Left forelimb (tissue), 1 donor: ENCODE measurements around the gene DHCR7.
"Not testable (repeated sequence)": the region's sequence is repeated elsewhere in the genome, so short reads cannot be mapped to it uniquely, and the experiment has no call there.

Experiments
- DNase-seq: peaks from one replicate; pipeline ENCODE4 v3.0.0-alpha.2; 2018; ENCODE audit warnings: low spot score

The DHCR7 gene

DNA sequence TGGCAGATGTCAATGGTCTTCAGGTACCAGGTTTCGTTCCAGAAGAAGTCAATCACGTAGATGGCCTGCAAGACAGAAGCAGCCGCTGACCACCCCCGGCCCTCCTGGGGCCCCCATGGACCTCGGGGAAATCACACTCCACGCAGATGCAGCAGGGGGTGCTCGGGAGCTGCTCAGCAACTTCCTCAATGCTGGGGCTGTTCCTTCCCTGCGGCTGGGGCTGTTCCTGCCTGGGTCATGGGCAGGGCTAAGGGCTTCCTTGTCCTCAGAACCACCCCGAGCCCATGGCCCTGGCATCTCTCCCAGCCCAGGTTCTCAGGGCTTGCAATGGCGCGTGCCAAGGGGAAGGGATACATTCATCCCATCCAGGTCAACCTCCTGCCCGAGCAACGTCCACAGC, 10.3 kb downstream of the DHCR7 start:
- no peak for DNase-seq

DNA sequence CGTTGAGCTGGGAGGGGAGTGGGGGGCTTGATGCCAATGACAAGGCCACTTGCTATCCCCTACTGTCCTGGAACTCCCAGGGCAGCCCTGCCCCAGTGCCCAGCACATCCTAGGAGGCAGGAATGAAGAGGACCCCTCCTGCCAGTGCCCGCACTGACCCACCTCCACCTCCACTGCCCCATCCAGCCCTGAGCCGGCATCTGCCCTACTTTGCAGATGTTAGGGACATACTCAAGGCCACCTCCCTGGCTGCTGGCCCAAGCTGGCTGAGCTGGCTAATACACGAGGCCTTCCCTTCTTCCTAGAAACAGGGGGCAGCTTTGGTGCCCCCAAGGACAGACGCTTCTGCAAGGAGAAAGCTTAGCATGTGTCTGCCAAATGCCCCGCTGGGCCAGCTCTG, 10.8 kb downstream of the DHCR7 start:
- no peak for DNase-seq

DNA sequence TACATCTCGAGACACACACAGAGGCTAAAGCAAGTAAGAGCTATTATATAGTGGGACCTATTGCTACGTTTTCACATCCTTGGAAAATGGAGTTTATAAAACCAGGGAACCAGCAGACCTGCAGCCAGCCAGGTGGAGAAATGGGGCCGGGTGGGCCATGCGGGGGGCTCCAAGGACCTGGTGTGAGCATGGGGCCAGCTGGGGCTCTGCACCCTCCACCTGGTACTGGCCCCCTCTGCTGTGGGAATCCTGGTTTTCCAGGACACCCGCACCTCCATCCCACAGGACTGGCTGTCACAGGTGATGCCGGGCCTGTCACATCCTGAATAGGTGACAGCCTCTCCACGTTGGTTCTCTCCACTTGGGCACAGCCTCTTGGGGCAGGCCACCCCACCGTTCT, 11.3 kb downstream of the DHCR7 start:
- DNase-seq, result no peak

DNA sequence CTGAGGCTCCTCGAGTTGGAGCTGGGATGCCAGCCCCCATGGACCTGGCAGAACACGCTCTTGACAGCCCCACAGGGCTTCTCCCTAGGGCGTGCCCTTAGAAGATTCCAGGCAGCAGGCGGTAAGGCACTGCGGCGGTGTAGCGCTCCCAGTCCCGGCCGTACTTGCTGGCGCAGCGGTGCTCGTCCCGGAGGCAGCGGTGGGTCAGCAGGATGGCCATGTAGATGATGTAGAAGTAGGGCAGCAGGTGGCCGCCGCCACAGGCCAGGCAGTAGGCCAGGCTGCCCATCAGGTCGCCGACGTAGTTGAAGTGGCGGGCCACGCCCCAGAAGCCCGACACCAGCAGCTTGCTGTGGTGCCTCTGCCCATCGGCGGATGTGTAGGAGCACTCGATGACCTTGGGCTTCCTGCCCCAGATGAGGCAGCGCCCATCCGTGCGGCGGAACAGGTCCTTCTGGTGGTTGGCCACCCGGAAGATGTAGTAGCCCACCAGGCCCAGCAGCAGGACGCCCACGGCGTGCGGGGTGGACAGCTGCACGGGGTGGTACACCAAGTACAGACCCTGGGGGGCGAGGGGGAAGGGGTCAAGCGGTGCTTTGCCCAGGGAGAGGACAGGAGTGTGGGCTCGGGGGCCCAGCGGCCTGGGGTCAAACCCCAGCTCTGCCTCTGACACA, 12.8 kb downstream of the DHCR7 start:
- DNase-seq, result no peak

DNA sequence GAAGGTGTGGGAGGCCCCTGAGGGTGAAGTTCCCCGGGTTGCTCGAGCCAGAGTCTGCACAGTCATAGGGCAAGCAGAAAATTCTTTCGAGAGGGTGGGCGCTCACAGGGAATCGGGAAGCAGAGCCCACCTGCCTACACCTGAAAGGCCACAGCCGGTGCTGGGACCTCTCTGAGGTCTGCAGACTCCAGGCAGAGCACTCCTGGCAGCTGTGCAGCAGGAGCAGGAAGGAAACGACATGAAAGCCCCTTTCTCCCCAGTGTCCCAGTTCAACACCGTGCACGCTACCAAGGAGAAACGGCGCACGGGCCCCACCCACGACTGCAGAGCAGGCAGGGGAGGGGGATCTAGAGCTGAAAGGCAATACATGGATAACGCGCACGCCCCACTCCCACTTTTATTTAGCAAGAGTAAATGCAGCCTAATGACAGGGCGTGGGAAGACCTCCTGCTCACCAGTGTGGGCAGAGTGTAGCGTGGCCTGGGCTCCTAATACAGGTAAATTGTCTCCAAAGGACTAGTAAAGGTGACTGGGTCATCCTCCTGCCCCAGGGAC, 13.5 kb downstream of the DHCR7 start:
- DNase-seq, result no peak

DNA sequence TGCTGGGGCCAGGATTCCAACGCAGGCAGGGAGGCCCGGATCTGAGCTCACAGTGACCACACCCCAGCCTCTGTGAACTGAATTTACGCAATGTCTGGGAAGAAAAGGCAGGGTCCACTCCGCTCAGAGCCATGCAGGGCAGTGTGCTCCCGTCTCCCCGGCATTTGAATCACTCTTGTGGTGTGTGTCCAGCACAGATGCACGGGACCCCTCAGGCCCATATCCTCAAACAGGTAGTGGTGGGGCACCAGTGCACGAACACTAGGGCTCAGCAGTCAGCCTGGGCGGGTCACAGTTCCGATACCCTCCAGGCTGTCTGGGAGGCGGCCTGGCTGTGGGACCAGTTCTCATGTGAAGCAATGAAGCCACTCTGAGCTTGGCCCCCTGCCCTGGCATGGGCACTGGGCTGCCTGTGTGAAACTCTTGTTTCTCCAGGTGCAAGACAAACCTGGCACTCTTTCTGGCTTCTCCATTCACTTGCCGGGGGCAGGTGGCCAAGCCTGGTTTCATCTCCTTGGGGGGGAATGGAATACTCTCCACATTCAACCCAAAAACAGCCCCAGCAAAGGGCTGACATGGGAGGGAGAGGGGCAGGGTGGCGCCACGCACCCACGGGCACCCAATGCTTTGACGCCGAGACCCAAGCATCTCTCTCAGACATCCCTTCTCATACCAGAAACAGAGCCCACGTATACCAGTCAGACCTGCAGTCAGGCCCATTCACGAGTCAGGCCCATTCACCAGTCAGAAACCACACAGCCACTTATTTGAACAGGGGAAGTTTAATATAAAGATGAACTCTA, 14.3 kb downstream of the DHCR7 start:
- no peak for DNase-seq

DNA sequence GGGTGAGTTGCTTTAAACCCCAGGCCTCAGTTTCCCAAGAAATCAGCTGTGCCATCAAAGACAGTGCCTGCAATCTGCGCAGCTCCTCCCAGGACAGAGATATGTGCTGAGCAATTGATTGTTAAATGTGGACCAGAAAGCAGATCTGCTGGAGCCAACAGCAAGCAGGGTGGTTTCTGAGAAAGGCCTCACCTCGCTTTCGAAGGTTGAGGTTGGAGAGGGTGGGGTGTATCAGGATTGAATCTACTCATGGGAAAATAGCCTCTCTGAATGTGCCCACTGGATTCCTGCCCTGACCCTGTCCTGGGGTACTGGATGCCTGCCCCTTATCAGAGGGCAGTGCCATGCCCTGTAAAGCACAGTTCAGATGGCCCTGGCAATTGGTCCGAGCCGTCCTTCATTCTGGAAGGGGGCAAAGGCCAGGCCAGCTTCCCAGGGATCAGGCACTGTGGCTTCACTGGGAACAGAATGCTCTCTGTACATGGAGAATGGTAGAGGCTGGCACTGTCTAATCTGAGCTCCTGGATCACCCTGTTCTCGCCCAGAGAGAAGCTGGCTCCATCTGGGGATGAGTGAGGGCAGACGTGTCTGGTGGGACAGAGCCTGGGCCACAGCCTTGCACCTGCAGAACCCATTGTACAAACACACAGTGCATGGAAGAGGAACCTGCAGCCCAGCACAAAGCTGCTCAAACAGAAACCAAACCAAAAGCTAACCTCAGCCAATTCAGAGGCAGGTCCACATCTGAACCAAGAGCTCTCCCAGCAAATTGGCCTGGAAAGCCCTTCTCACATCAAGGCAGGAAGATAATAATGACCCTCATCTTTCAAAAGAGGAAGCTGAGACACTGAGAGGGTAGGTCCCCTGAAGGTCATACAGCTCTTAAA, 15.2 kb downstream of the DHCR7 start:
- DNase-seq, result no peak

DNA sequence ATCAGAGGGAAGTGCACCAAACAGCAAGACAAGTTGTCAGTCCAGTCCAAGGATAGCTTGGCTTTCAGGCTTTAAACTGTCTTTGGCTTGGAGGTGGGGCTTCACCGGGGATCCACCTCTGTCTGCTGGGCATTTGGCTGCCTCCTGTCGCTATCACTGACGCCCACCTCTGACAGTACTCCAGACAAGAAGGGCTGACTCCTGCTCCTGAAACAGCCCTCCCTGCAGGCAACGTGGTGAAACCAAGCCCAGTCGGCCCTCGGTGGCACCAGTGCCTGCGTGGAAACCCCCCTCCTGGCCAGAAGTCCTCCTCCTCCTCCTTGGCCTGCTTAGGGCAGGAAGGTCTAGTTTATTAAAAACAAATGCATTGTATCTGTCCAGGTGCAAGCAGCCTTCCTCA, 16.9 kb downstream of the DHCR7 start:
- no peak for DNase-seq

DNA sequence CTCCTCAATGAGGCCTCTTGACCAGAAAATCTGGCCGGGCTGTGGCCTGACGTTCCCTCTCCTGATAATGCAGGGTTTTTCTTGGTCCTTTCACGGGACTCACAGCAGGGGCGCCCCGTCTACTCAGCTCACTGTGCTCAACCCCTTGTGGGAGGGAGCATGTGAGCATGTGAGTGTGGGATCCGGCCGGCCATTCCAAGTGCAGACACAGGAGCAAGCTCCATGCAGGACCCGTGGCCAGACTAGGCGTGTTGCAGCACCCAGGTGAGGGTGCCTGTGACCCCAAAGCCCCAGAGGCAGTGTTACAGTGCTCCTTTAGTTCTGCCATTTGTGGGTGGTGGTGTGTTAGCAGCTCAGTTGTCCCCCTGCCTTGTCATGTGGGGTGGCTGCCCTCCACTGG, 18.0 kb downstream of the DHCR7 start:
- DNase-seq, result no peak

DNA sequence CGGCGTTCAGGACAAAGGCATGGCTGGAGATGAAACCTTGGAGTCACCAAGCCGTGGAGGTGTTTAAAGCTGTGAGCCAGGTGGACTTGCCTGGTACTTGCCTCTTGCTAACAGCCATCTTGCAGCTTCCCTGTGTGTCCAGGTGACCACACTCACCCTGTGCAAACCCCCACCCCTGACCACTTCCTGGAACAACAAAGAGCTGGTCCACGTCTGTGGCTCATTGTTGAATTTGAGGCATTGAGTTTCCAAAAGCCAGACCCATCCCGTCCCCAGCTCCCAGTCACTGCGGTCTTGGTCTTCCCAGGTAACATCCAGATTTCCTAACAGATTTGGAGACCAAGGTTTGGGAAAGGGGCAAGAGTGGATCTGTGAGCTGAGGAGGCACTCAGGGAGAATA, 18.5 kb downstream of the DHCR7 start:
- no peak for DNase-seq

DNA sequence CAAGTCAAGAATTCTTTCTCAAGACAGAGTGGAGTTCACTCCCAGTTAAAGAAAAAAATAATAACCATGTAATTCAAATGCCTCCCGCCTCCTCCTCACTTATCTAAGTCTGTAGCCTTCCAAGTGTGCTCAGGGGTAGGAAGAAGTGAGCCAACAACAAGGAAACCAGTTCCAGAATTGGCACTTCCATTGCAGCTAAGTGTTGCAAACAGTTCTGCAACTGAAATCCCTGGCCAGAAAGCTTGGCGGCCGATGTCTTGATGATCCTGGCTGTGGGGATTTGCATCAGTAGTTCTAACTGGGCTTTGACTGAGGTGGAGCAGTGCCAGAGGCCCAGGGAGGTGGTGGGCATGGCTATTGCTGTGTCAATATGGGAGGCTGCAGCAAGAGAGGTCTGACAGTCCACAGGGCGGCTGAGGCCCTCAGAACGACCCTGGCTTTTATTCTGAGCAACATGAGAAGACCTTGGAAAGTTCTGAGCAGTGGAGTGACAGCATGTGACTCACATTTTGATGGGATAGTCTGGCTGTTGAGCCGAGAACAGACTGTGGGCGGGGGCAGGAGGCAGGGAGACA, 19.2 kb downstream of the DHCR7 start:
- DNase-seq, result no peak

DNA sequence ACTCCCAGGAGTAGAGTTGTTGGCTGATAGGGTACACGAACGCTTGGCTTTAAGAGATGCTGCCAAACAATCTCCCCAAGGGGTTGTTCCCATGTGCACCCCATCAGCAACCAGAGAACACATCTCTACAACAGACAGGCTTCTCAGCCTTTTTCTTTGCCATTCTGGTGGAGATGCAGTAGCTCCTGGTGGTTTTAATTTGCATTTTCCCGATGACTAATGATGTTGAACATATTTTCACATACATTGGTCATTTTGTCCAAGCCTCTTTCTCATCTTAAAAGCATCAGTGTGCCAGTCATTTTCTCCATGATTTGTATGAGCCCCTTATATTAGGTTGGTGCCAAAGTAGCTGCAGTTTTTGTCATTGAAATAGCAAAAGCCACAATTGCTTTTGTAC, 21.8 kb downstream of the DHCR7 start:
- no peak for DNase-seq

DNA sequence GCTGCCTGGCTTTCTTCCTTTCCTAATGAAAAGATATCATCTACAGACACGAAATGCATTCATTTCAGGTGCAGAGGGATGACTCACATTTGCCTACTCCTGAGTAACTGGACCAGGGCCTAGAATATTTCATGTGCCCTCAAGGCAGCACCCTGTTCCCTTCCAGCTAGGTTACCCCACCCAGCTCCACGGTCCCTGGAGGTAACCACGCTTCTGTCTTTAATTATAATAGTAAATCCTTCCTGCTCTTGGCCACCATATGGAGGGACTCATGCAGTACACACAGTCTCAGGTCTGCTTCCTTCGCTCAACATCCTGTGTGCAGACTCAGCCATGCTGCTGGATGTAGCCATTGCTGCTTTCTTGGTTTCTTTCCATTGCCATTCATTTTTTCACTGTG, 22.3 kb downstream of the DHCR7 start:
- DNase-seq, result no peak

DNA sequence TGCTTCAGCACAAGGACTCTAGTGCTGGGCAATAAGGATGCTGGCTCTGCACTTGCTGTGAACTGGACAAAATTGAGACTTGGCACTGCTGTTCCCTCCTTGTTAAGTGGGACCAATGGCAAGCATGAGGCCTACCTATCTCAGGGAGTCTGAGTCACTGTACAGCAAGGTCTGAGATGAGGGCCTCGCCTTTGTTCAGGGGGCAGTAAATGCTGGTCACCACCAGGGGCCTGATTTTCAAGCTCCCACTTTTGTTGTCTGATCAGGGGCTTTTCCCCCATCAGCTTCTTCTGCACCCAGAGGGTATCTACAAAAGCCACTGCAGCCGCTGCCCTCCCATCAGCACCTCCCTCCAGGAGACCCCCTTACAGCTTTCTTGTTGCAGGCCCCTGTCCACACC, 22.8 kb downstream of the DHCR7 start:
- DNase-seq, result no peak

DNA sequence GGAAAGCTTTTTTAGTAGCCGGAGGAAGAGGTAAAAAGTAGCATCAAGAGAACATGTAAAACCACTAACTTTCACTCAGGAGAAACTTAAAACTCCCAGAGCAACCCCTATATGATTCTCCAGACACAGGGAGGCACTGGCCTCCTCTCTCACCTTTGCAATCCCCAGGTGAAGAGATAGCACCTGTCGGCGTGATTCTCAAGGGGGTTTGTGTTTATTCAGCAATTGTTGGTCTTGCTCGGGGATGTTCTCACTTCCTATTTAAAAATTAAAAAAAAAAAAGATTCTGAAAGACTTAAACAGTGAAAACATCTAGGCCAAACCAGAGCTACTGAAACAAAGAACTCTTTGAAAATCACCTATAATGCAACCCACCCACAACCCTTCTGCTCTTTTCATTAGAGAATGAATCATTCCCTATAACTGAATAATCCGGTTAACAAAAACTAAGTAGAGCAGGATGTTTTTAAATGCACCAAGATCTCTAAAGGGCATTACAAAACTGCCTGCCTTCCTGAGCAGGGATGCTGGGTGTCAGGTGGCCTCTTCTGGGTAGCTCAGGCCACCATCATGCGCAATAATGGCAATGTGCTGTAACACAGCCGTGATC, 24.9 kb downstream of the DHCR7 start:
- DNase-seq, result no peak

DNA sequence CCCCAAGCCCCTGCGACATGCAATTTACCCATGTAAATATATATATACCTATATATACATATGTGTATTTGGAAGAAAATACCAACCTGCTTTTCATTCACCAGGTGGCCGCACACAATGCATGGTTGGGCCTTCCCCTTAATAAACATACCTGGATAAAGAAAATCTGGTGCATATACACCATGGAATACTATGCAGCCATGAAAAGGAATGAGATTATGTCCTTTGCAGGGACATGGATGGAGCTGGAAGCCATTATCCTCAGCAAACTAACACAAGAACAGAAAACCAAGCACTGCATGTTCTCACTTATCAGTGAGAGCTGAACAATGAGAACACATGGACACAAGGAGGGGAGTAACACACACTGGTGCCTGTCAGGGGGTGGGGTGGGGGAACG, 25.9 kb downstream of the DHCR7 start:
- DNase-seq, result not testable (repeated sequence)

DNA sequence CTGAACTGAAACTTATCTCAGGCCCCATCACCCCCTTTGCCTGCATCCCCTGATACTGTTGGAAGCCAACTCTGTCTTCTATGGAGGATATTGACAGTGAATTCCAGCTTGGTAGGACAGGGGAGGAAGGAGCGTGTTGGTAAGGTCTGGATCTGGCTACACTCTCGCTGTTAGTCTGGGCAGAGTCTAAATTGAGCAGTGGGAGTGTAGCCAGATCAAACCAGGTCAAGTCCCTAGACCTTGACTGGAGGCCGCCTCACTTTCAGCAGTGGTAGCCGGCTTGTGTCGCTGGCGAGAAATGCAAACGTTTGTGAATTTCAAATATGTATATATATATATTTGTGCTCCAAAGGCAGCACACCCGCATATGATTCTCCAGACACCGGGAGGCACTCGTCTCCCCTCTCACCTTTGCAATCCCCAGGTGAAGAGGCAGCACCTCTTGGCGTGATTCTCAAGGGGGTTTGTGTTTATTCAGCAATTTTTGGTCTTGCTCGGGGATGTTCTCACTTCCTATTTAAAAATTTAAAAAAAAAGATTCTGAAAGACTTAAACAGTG, 26.7 kb downstream of the DHCR7 start:
- no peak for DNase-seq

DNA sequence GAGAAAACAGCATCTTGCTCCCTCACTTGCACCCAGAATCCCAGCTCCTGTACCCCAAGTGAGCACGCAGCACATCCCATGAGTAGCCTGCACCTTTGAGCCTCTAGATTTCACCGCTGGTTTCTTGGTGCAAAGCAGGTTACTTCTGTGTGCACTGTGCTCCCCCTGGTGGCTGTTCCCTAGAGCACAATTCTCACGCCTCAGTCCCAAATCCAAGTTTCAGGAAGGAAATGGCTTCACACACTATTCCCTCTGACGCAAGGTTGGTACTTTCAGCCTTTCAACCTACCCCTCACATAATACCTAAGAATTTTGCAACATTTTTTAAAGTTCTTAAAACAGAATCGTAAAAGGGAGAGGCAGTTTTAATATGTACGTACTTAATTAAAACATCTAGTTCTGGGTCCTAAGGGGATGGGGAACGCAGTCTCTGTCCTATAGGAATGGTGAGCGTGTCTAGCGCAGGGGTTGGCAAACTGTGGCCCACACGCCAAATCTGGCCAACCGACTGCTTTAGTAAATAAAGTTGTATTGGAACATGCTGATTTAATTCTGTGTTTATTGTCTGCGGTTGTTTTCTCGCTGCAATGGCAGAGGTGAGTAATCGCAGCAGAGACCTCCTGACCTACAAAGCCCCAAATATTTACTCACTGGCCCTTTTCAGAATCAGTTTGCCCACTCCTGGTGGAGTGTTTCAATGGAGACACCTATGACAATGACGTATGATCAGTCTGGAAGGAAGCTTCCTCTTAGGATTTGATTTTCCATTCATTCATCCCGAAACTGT, 27.5 kb downstream of the DHCR7 start:
- DNase-seq, result no peak

DNA sequence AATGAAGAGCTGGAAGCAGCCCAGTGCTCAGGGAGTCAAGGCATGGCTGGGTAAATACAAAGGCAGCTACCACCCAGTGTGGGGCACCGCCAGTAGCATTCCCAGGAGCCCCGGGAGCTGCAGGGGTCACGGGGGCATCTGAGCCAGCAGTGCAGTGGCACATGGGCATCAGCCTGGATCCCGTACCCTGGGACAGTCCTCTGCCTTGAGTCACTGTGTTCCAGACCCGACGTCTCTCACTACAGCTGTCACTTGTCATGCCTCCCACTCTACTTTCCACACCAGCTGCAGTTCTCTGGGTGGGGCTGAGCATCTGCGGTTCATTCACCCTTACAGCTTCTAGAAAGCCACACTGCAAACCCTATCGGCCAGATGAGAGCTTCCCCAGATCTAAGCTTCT, 29.6 kb downstream of the DHCR7 start:
- DNase-seq, result no peak

DNA sequence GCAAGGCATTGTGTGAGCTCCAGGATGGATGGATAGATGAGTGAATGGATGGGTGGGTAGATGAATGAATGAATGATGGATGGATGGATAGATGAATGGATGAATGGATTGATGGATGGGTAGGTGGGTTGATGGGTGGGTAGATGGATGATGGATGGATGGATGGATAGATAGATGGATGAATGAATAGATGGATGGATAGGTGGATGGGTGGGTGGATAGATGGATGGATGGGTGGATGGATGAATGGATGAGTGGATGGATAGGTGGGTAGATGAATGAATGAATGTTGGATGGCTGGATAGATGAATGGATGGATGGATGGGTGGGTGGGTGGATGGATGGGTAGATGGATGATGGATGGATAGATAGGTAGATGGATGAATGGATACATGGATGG, 33.5 kb downstream of the DHCR7 start:
- DNase-seq, result no peak
